ENCODE measurements around the gene TRIM29.

The TRIM29 gene

GRCh38 chr11:120119121-120119520 is 18.8 kb downstream of the TRIM29 start:
- TF ChIP-seq RARB (CRISPR knock-in tag; IDR thresholded peaks at IDR 0.05), result no peak
- TF ChIP-seq ZNF70 (CRISPR knock-in tag; IDR thresholded peaks at IDR 0.05), result no peak
- TF ChIP-seq PPARA (CRISPR knock-in tag; IDR thresholded peaks at IDR 0.05; ENCODE audit: borderline replicate concordance), result no peak

GRCh38 chr11:120117991-120118390 is 19.9 kb downstream of the TRIM29 start:
- no peak for ATAC-seq
- TF ChIP-seq OSR1 (CRISPR knock-in tag; IDR thresholded peaks at IDR 0.05) (no peak), RARB (CRISPR knock-in tag; IDR thresholded peaks at IDR 0.05) (no peak), ZNF8 (CRISPR knock-in tag; IDR thresholded peaks at IDR 0.05) (no peak), ZC3H10 (CRISPR knock-in tag; IDR thresholded peaks at IDR 0.05) (no peak), ZFP3 (CRISPR knock-in tag; IDR thresholded peaks at IDR 0.05) (no peak), ZNF70 (CRISPR knock-in tag; IDR thresholded peaks at IDR 0.05) (no peak)

More at GRCh38 chr11:120119121-120119520, 18.8 kb downstream of the TRIM29 start:
- no peak for ATAC-seq

GRCh38 chr11:120116966-120117365 is 20.9 kb downstream of the TRIM29 start:
- TF ChIP-seq ZFP30 (CRISPR knock-in tag; IDR thresholded peaks at IDR 0.05) (no peak), POU6F1 (CRISPR knock-in tag; IDR thresholded peaks at IDR 0.05; ENCODE audit: borderline replicate concordance, low read depth) (no peak), BACH2 (CRISPR knock-in tag; IDR thresholded peaks at IDR 0.05; ENCODE audit: borderline replicate concordance) (no peak), PPARA (CRISPR knock-in tag; IDR thresholded peaks at IDR 0.05; ENCODE audit: borderline replicate concordance) (no peak), ZNF565 (CRISPR knock-in tag; conservative IDR thresholded peaks at IDR 0.05; ENCODE audit: low read depth) (no peak), PATZ1 (CRISPR knock-in tag; IDR thresholded peaks at IDR 0.05; ENCODE audit: borderline replicate concordance) (no peak)
- no peak for ATAC-seq

GRCh38 chr11:120115272-120116000 is 22.5 kb downstream of the TRIM29 start:
- TF ChIP-seq ZC3H10 (CRISPR knock-in tag; IDR thresholded peaks at IDR 0.05) (no peak), ZNF565 (CRISPR knock-in tag; conservative IDR thresholded peaks at IDR 0.05; ENCODE audit: low read depth) (no peak), ISL1 (CRISPR knock-in tag; IDR thresholded peaks at IDR 0.05) (no peak)
- ATAC-seq, result no peak

- TF ChIP-seq ZC3H10 (CRISPR knock-in tag; IDR thresholded peaks at IDR 0.05) (no peak), TSHZ2 (CRISPR knock-in tag; IDR thresholded peaks at IDR 0.05) (no peak), CSRNP3 (CRISPR knock-in tag; IDR thresholded peaks at IDR 0.05) (no peak), ZNF565 (CRISPR knock-in tag; conservative IDR thresholded peaks at IDR 0.05; ENCODE audit: low read depth) (no peak), CREB5 (CRISPR knock-in tag; IDR thresholded peaks at IDR 0.05; ENCODE audit: low read depth) (no peak), SNAI2 (CRISPR knock-in tag; IDR thresholded peaks at IDR 0.05) (no peak), ZNF70 (CRISPR knock-in tag; IDR thresholded peaks at IDR 0.05) (no peak), POU6F1 (CRISPR knock-in tag; IDR thresholded peaks at IDR 0.05; ENCODE audit: borderline replicate concordance, low read depth) (no peak), ZFP3 (CRISPR knock-in tag; IDR thresholded peaks at IDR 0.05) (no peak), ZFP30 (CRISPR knock-in tag; IDR thresholded peaks at IDR 0.05) (no peak), CSDC2 (CRISPR knock-in tag; IDR thresholded peaks at IDR 0.05) (no peak), TCF4 (CRISPR knock-in tag; IDR thresholded peaks at IDR 0.05; ENCODE audit: borderline replicate concordance) (no peak), OSR1 (CRISPR knock-in tag; IDR thresholded peaks at IDR 0.05) (no peak), ARNTL (CRISPR knock-in tag; IDR thresholded peaks at IDR 0.05; ENCODE audit: borderline replicate concordance, low read depth) (no peak)
- no peak for ATAC-seq
Measured at GRCh38 chr11:120112174-120112796, 25.6 kb downstream of the TRIM29 start.

All from SK-N-SH treated with all-trans-retinoic acid at 6 μM for 48 hours (cell line).